RWPE2 (cell line): ENCODE data around the gene SDHD.
"Not testable (repeated sequence)": the region's sequence is repeated elsewhere in the genome, so short reads cannot be mapped to it uniquely, and the experiment has no call there.

Source experiments
- ATAC-seq: fragments of 200-7000 bp; cut with Tn5 transposase; 3 replicates; pipeline ENCODE4 v1.9.1; 2021; ENCODE audit warnings: low read depth
- DNase-seq: peaks from one replicate; pipeline ENCODE4 v3.0.0-alpha.2; 2020; ENCODE audit warnings: low spot score
- H3K27ac ChIP-seq: fragments of 450-650 bp; 2 replicates; pipeline ENCODE4 v1.5.1; 2017; ENCODE audit warnings: mild to moderate bottlenecking; ENCODE audit not compliant: poor library complexity, severe bottlenecking
- H3K27me3 ChIP-seq: fragments of 250-450 bp; sonication (Bioruptor Pico); 2 replicates; pipeline ENCODE4 v1.5.1; 2021; ENCODE audit warnings: mild to moderate bottlenecking, moderate library complexity; ENCODE audit not compliant: insufficient read depth, poor library complexity, severe bottlenecking
- H3K36me3 ChIP-seq: fragments of 250-450 bp; sonication (Bioruptor Pico); 2 replicates; pipeline ENCODE4 v1.5.1; 2020; ENCODE audit warnings: low read depth, mild to moderate bottlenecking, moderate library complexity
- H3K4me1 ChIP-seq: fragments of 250-450 bp; sonication (Bioruptor Pico); 2 replicates; pipeline ENCODE4 v1.5.1; 2021; ENCODE audit warnings: mild to moderate bottlenecking, moderate library complexity; ENCODE audit not compliant: insufficient read depth, poor library complexity, severe bottlenecking
- H3K4me3 ChIP-seq: fragments of 250-450 bp; sonication (Bioruptor Pico); 2 replicates; pipeline ENCODE4 v1.5.1; 2021; ENCODE audit warnings: mild to moderate bottlenecking, moderate library complexity; ENCODE audit not compliant: severe bottlenecking
- H3K9me3 ChIP-seq: fragments of 250-450 bp; sonication (Bioruptor Pico); 2 replicates; pipeline ENCODE4 v1.5.1; 2021; ENCODE audit warnings: mild to moderate bottlenecking, moderate library complexity; ENCODE audit not compliant: severe bottlenecking
- CTCF ChIP-seq: fragments of 450-650 bp; IDR thresholded peaks from one replicate; pipeline ENCODE4 v1.5.1; 2017; ENCODE audit warnings: mild to moderate bottlenecking, moderate library complexity; ENCODE audit not compliant: poor library complexity, severe bottlenecking

The SDHD gene

GRCh38 chr11:112082729-112083128 is 3.9 kb upstream of the SDHD start:
- TF ChIP-seq CTCF = no peak
- Histone ChIP-seq H3K27me3 (no peaks in the 10 kb centered on the region), H3K27ac (no peak overlapping the region), H3K4me3 (no peak overlapping the region), H3K4me1 (peaks cover 3% of the 10 kb centered on the region), H3K9me3 (no peaks in the 10 kb centered on the region), H3K36me3 (peaks cover 79% of the 10 kb centered on the region)
- no peak for DNase-seq
- no peak for ATAC-seq

GRCh38 chr11:112085822-112086421 is 751 bp upstream of the SDHD start:
- ATAC-seq (peak; percentile 24), DNase-seq (no peak)
- H3K36me3 ChIP-seq = peaks cover 80% of the 10 kb centered on the region

GRCh38 chr11:112087212-112087611 is 539 bp downstream of the SDHD start:
- TF ChIP-seq CTCF = no peak
- DNase-seq (no peak), ATAC-seq (peak; percentile 8; the same call in 1 of the 3 replicates)
- no peaks in the 10 kb centered on the region for H3K9me3 ChIP-seq
- no peaks in the 10 kb centered on the region for H3K27me3 ChIP-seq
- H3K4me1 ChIP-seq = peaks cover 4% of the 10 kb centered on the region
- H3K4me3 ChIP-seq = peak overlapping the region; percentile 55
- peaks cover 83% of the 10 kb centered on the region for H3K36me3 ChIP-seq
- peak overlapping the region; percentile 17 for H3K27ac ChIP-seq

More at GRCh38 chr11:112085822-112086421, 751 bp upstream of the SDHD start:
- Histone ChIP-seq H3K27me3 (no peaks in the 10 kb centered on the region), H3K4me3 (peak overlapping the region; percentile 55), H3K27ac (peak overlapping the region; percentile 17), H3K4me1 (peaks cover 4% of the 10 kb centered on the region), H3K9me3 (no peaks in the 10 kb centered on the region)
- TF ChIP-seq CTCF = no peak

GRCh38 chr11:112095302-112095701 is 8.6 kb downstream of the SDHD start:
- not testable (repeated sequence) for ATAC-seq, H3K4me3 ChIP-seq
- H3K36me3 ChIP-seq = peaks cover 57% of the 10 kb centered on the region

GRCh38 chr11:112096194-112096593 is 9.5 kb downstream of the SDHD start:
- Histone ChIP-seq H3K9me3 (no peaks in the 10 kb centered on the region), H3K36me3 (peaks cover 48% of the 10 kb centered on the region), H3K27ac (no peak overlapping the region), H3K27me3 (no peaks in the 10 kb centered on the region), H3K4me3 (no peak overlapping the region), H3K4me1 (no peaks in the 10 kb centered on the region)
- TF ChIP-seq CTCF = no peak
- ATAC-seq = no peak
- DNase-seq = no peak

More at GRCh38 chr11:112095302-112095701, 8.6 kb downstream of the SDHD start:
- not testable (repeated sequence) for H3K9me3 ChIP-seq, DNase-seq, H3K4me1 ChIP-seq, H3K27me3 ChIP-seq, H3K27ac ChIP-seq
